ENCODE measurements around the gene PANX1.

The PANX1 gene

DNA sequence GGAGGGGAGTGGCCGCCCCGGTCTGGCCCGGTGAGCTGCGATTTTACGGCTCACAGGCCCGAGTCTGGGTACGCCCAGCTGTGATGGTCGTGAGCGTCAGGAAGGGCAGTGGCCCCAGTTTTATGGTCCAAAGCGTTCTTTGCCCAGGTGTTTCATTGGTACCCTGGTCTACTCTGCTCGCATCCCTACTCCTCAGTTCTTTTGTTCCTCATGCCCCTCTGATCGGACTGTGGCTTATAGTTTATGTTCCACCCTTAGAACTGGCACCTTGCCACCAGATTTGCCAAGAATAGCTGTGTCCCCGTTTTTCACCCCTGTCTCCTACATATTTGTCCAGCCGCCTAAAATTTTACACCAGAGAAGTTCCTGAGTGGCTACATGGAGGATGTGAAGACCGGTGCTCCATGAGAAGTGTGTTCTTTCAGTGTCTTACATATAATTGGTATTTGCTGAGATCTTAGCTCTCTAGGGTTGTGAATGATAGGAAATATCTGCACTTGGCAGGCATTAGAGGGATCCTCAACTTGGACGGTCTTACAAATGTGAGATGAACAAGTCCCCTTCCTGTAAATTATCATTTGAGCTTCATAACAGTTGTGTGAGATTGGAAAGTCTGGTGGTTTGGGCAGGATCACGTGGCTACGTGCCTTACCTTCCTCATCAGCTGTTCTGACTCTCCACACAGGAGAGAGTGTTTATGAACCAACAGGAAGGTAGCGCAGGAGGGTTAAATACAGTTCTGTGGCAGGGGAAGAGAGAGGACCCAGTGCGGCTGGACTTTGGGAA is 1.1 kb downstream of the PANX1 start:
- Histone ChIP-seq H3K27me3 (ENCODE audit: control insufficient read depth in 1 of 2, insufficient read depth in 2 of 2, low read length in 2 of 2) (no peaks in the 10 kb centered on the region), H3K27ac (ENCODE audit: low read depth, low read length) (peak overlapping the region; percentile 66), H3K4me3 (ENCODE audit: low read depth in 1 of 2, low read length in 2 of 2) (peak overlapping the region; percentile 36 to 90), H3K36me3 (ENCODE audit: insufficient read depth, low read length) (no peaks in the 10 kb centered on the region), H3K9me3 (ENCODE audit: low read length) (no peaks in the 10 kb centered on the region), H3K9ac (ENCODE audit: low read length) (peak overlapping the region; percentile 84), H3K4me1 (ENCODE audit: insufficient read depth, low read length) (peaks cover 53% of the 10 kb centered on the region)

GRCh38 chr11:94130298-94131046 is 1.8 kb downstream of the PANX1 start:
- Histone ChIP-seq H3K9me3 (ENCODE audit: low read length) (no peaks in the 10 kb centered on the region), H3K4me3 (ENCODE audit: low read depth in 1 of 2, low read length in 2 of 2) (peak overlapping the region; percentile 36 to 90), H3K27ac (ENCODE audit: low read depth, low read length) (peak overlapping the region; percentile 66), H3K4me1 (ENCODE audit: insufficient read depth, low read length) (peaks cover 56% of the 10 kb centered on the region), H3K27me3 (ENCODE audit: control insufficient read depth in 1 of 2, insufficient read depth in 2 of 2, low read length in 2 of 2) (no peaks in the 10 kb centered on the region), H3K36me3 (ENCODE audit: insufficient read depth, low read length) (no peaks in the 10 kb centered on the region), H3K9ac (ENCODE audit: low read length) (peak overlapping the region; percentile 25)

GRCh38 chr11:94131047-94131717 is 2.5 kb downstream of the PANX1 start:
- Histone ChIP-seq H3K27ac (ENCODE audit: low read depth, low read length) (no peak overlapping the region), H3K4me3 (ENCODE audit: low read depth in 1 of 2, low read length in 2 of 2) (peak overlapping the region in 1 of 2 donors; percentile 90), H3K4me1 (ENCODE audit: insufficient read depth, low read length) (peaks cover 56% of the 10 kb centered on the region), H3K27me3 (ENCODE audit: control insufficient read depth in 1 of 2, insufficient read depth in 2 of 2, low read length in 2 of 2) (no peaks in the 10 kb centered on the region), H3K9ac (ENCODE audit: low read length) (no peak overlapping the region), H3K36me3 (ENCODE audit: insufficient read depth, low read length) (no peaks in the 10 kb centered on the region), H3K9me3 (ENCODE audit: low read length) (no peaks in the 10 kb centered on the region)

DNA sequence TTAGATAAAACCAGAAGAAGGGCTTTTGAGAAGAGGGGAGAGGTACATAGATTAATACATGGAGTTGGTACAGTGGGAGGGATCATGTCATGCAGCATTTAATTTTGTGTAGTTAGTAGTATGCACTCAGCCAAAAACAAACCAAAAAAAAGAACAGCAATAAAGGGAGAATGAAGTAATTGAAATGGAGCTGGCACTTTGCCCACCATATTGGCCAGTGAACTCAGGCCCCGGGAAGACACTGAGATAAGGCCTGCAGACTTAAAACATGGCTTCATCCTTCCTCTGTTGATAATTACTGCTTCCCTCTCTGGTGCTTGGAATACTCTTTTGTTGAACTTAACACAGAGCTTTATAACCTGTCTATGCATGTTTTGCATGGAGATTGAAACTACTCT is 3.1 kb downstream of the PANX1 start:
- Histone ChIP-seq H3K4me3 (ENCODE audit: low read depth in 1 of 2, low read length in 2 of 2) (no peak overlapping the region), H3K4me1 (ENCODE audit: insufficient read depth, low read length) (peaks cover 56% of the 10 kb centered on the region), H3K27me3 (ENCODE audit: control insufficient read depth in 1 of 2, insufficient read depth in 2 of 2, low read length in 2 of 2) (no peaks in the 10 kb centered on the region), H3K36me3 (ENCODE audit: insufficient read depth, low read length) (no peaks in the 10 kb centered on the region), H3K9ac (ENCODE audit: low read length) (no peak overlapping the region), H3K27ac (ENCODE audit: low read depth, low read length) (no peak overlapping the region), H3K9me3 (ENCODE audit: low read length) (no peaks in the 10 kb centered on the region)

- Histone ChIP-seq H3K4me3 (ENCODE audit: low read depth in 1 of 2, low read length in 2 of 2) (no peak overlapping the region), H3K9ac (ENCODE audit: low read length) (no peak overlapping the region), H3K9me3 (ENCODE audit: low read length) (no peaks in the 10 kb centered on the region), H3K36me3 (ENCODE audit: insufficient read depth, low read length) (no peaks in the 10 kb centered on the region), H3K27me3 (ENCODE audit: control insufficient read depth in 1 of 2, insufficient read depth in 2 of 2, low read length in 2 of 2) (no peaks in the 10 kb centered on the region), H3K4me1 (ENCODE audit: insufficient read depth, low read length) (peaks cover 56% of the 10 kb centered on the region), H3K27ac (ENCODE audit: low read depth, low read length) (no peak overlapping the region)
Observed at GRCh38 chr11:94132152-94132558, 3.5 kb downstream of the PANX1 start.

DNA sequence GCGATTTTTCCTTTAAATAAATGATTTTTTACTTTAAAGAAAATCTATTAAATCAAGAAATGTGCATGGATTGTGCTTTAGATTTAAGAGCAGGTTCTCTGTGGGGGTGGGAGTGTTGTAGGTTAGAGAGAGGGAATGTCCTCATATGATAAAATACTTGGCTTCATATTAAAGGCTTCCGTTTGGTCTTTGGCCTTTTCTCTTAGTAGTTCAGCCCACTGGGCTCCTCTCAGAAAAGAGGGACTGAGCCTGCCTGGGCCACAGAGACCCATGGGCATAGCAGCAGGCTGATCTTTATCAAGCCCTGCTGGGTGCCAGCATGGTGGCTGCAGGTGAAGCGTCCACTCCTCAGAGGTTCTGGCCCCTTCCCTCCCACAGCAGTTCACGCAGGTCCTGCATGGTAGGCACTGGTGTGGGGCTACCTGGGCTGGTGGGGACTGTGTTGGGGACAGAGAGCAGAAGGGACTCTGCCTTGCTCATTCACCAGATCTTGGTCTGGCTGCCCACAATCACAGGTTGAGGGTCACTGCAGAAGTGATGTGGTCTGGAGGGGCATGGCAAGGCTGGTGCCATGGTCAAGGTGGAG is 4.3 kb downstream of the PANX1 start:
- Histone ChIP-seq H3K27me3 (ENCODE audit: control insufficient read depth in 1 of 2, insufficient read depth in 2 of 2, low read length in 2 of 2) (no peaks in the 10 kb centered on the region), H3K36me3 (ENCODE audit: insufficient read depth, low read length) (no peaks in the 10 kb centered on the region), H3K4me1 (ENCODE audit: insufficient read depth, low read length) (peaks cover 49% of the 10 kb centered on the region), H3K9ac (ENCODE audit: low read length) (no peak overlapping the region), H3K9me3 (ENCODE audit: low read length) (no peaks in the 10 kb centered on the region), H3K27ac (ENCODE audit: low read depth, low read length) (no peak overlapping the region), H3K4me3 (ENCODE audit: low read depth in 1 of 2, low read length in 2 of 2) (no peak overlapping the region)

- no peaks in the 10 kb centered on the region for H3K27me3 ChIP-seq (ENCODE audit: control insufficient read depth in 1 of 2, insufficient read depth in 2 of 2, low read length in 2 of 2)
- no peaks in the 10 kb centered on the region for H3K36me3 ChIP-seq (ENCODE audit: insufficient read depth, low read length)
- no peaks in the 10 kb centered on the region for H3K9me3 ChIP-seq (ENCODE audit: low read length)
- H3K9ac ChIP-seq (ENCODE audit: low read length), result no peak overlapping the region
- no peak overlapping the region for H3K4me3 ChIP-seq (ENCODE audit: low read depth in 1 of 2, low read length in 2 of 2)
- no peak overlapping the region for H3K27ac ChIP-seq (ENCODE audit: low read depth, low read length)
- peaks cover 44% of the 10 kb centered on the region for H3K4me1 ChIP-seq (ENCODE audit: insufficient read depth, low read length)
Observed at GRCh38 chr11:94133752-94134151, 5.1 kb downstream of the PANX1 start.

DNA sequence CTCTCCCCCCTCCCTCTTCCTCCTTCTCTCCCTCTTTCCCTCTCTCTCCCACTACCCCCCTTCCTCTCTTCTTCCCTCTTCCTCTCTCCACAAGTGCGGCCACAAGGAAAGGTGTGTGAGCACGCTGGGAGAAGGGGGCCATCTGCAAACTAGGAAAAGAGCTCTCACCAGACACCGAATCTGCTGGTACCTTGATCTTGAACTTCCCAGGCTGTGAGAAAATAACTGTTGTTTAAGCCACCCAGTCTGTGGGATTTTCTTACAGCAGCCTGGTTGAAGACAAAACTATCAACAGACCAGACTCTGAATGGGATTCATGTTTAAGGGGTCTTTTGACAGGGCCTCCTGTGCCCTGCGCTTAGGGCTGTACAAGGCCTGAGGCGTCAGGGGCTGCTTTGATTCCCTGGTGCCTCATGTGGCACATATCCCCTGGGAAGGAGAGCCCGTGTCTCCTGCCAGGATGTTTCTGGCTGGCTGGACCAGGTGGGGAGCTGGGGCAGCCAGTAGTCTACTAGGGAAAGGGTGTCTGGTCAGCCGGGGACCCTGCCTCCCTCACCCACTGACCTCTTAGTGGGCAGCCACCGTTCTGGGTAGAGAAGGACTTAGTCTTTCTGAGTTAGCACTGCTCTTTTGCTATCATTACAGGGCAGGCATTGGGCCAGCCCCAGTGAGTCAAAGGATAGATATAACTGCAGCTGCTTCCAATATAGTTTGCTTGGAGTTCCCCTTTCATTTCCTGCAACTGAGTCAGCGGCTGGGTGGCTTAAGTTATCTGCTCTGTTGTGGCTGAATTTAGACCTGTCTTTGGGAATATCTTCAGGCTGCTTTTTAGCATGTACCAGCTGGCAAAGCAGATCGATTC is 6.2 kb downstream of the PANX1 start:
- Histone ChIP-seq H3K27ac (ENCODE audit: low read depth, low read length) (peak overlapping the region; percentile 57), H3K36me3 (ENCODE audit: insufficient read depth, low read length) (no peaks in the 10 kb centered on the region), H3K4me1 (ENCODE audit: insufficient read depth, low read length) (peaks cover 40% of the 10 kb centered on the region), H3K9me3 (ENCODE audit: low read length) (no peaks in the 10 kb centered on the region), H3K9ac (ENCODE audit: low read length) (no peak overlapping the region), H3K27me3 (ENCODE audit: control insufficient read depth in 1 of 2, insufficient read depth in 2 of 2, low read length in 2 of 2) (no peaks in the 10 kb centered on the region), H3K4me3 (ENCODE audit: low read depth in 1 of 2, low read length in 2 of 2) (no peak overlapping the region)

- H3K36me3 ChIP-seq (ENCODE audit: insufficient read depth, low read length), result no peaks in the 10 kb centered on the region
- H3K9me3 ChIP-seq (ENCODE audit: low read length), result no peaks in the 10 kb centered on the region
- no peak overlapping the region for H3K4me3 ChIP-seq (ENCODE audit: low read depth in 1 of 2, low read length in 2 of 2)
- no peaks in the 10 kb centered on the region for H3K27me3 ChIP-seq (ENCODE audit: control insufficient read depth in 1 of 2, insufficient read depth in 2 of 2, low read length in 2 of 2)
- no peak overlapping the region for H3K9ac ChIP-seq (ENCODE audit: low read length)
- peaks cover 19% of the 10 kb centered on the region for H3K4me1 ChIP-seq (ENCODE audit: insufficient read depth, low read length)
- no peak overlapping the region for H3K27ac ChIP-seq (ENCODE audit: low read depth, low read length)
Observed at GRCh38 chr11:94139416-94139815, 10.8 kb downstream of the PANX1 start.

- no peaks in the 10 kb centered on the region for H3K27me3 ChIP-seq (ENCODE audit: control insufficient read depth in 1 of 2, insufficient read depth in 2 of 2, low read length in 2 of 2)
- no peak overlapping the region for H3K27ac ChIP-seq (ENCODE audit: low read depth, low read length)
- H3K4me3 ChIP-seq (ENCODE audit: low read depth in 1 of 2, low read length in 2 of 2), result no peak overlapping the region
- H3K9me3 ChIP-seq (ENCODE audit: low read length), result no peaks in the 10 kb centered on the region
- no peak overlapping the region for H3K9ac ChIP-seq (ENCODE audit: low read length)
- peaks cover 12% of the 10 kb centered on the region for H3K4me1 ChIP-seq (ENCODE audit: insufficient read depth, low read length)
- no peaks in the 10 kb centered on the region for H3K36me3 ChIP-seq (ENCODE audit: insufficient read depth, low read length)
Observed at GRCh38 chr11:94140154-94140655, 11.6 kb downstream of the PANX1 start.
